IMR-90 (cell line): ENCODE measurements around the gene MFN2. TPM values are rescaled to one million over a fixed set of nuclear protein-coding genes. Genes with fewer than 3 reads are reported as not detected.
"Not testable (repeated sequence)": the region's sequence is repeated elsewhere in the genome, so short reads cannot be mapped to it uniquely, and the experiment has no call there.

Experiments used
- ATAC-seq: fragments of 200-7000 bp; cut with Tn5 transposase; 2 replicates; pipeline ENCODE4 v1.9.1; 2020; ENCODE audit warnings: low read depth, mild to moderate bottlenecking, moderate library complexity
- BruUV-seq: library from RNA; stranded (reverse); fragments of 400-500 nt; replicated peaks from 2 replicates; lab custom pipeline; 2021; lab: Mats Ljungman, UMichigan
- CTCF ChIA-PET: fragments of 300-600 bp; formaldehyde crosslinking; extraction: SDS; loops from one replicate; lab custom pipeline; 2021; ENCODE audit warnings: antibody characterized with exemption; lab: Yijun Ruan, JAX
- POLR2A ChIA-PET: fragments of 300-600 bp; sonication (Branson Sonifier 250); formaldehyde crosslinking; loops from one replicate; lab custom pipeline; 2022; ENCODE audit warnings: antibody characterized with exemption; ENCODE audit not compliant: unreplicated experiment; lab: Charles Lee
- DNase-seq: peaks from one replicate; pipeline ENCODE4 v3.0.0; 2013
- H2AFZ ChIP-seq: replicated peaks from 2 replicates; pipeline ENCODE3; 2013; ENCODE audit warnings: low read length, mild to moderate bottlenecking; ENCODE audit not compliant: poor library complexity
- H2AK5ac ChIP-seq: 2 replicates; pipeline ENCODE4 v1.6.1; 2013; ENCODE audit warnings: low read depth, low read length, inconsistent platforms
- H2AK9ac ChIP-seq: replicated peaks from 2 replicates; pipeline ENCODE3; 2013; ENCODE audit warnings: mild to moderate bottlenecking, low read depth, low read length, moderate library complexity; ENCODE audit not compliant: poor library complexity
- H2BK120ac ChIP-seq: 2 replicates; pipeline ENCODE4 v1.6.1; 2013; ENCODE audit warnings: low read depth, low read length, inconsistent platforms
- H2BK15ac ChIP-seq: 3 replicates; pipeline ENCODE4 v1.6.1; 2013; ENCODE audit warnings: low read depth, low read length, inconsistent platforms
- H2BK20ac ChIP-seq: 2 replicates; pipeline ENCODE4 v1.6.1; 2013; ENCODE audit warnings: low read depth, mild to moderate bottlenecking, inconsistent platforms, low read length, moderate library complexity
- H2BK5ac ChIP-seq: 2 replicates; pipeline ENCODE4 v1.6.1; 2013; ENCODE audit warnings: mild to moderate bottlenecking, low read depth, low read length, inconsistent platforms; ENCODE audit not compliant: poor library complexity, severe bottlenecking
- H3K14ac ChIP-seq: replicated peaks from 2 replicates; pipeline ENCODE4 v1.6.1; 2013; ENCODE audit warnings: low read depth, low read length, inconsistent platforms
- H3K18ac ChIP-seq: 2 replicates; pipeline ENCODE4 v1.6.1; 2013; ENCODE audit warnings: low read depth, low read length, control low read depth
- H3K23ac ChIP-seq: 2 replicates; pipeline ENCODE4 v1.6.1; 2013; ENCODE audit warnings: low read depth, low read length, inconsistent platforms
- H3K27ac ChIP-seq: 2 replicates; pipeline ENCODE4 v1.5.1; 2013; ENCODE audit warnings: mild to moderate bottlenecking, control low read depth, low read length; ENCODE audit not compliant: insufficient read depth
- H3K27me3 ChIP-seq: 2 replicates; pipeline ENCODE4 v1.6.1; 2013; ENCODE audit warnings: low read length; ENCODE audit not compliant: control insufficient read depth, insufficient read depth
- H3K36me3 ChIP-seq: 2 replicates; pipeline ENCODE4 v1.6.1; 2013; ENCODE audit warnings: low read length, mixed read lengths; ENCODE audit not compliant: control insufficient read depth, insufficient read depth
- H3K4ac ChIP-seq: 2 replicates; pipeline ENCODE4 v1.6.1; 2013; ENCODE audit warnings: low read depth, low read length, inconsistent platforms
- H3K4me1 ChIP-seq: 2 replicates; pipeline ENCODE4 v1.6.1; 2013; ENCODE audit warnings: low read length, mixed read lengths; ENCODE audit not compliant: control insufficient read depth, insufficient read depth
- H3K4me2 ChIP-seq: 2 replicates; pipeline ENCODE4 v1.6.1; 2013; ENCODE audit warnings: low read depth, mild to moderate bottlenecking, control low read depth, low read length, moderate library complexity
- H3K4me3 ChIP-seq: 2 replicates; pipeline ENCODE4 v1.5.1; 2013; ENCODE audit warnings: low read depth, mild to moderate bottlenecking, control low read depth, low read length, moderate library complexity; ENCODE audit not compliant: insufficient read depth
- H3K56ac ChIP-seq: 2 replicates; pipeline ENCODE4 v1.6.1; 2013; ENCODE audit warnings: low read length, inconsistent platforms; ENCODE audit not compliant: insufficient read depth; ENCODE audit errors: extremely low read depth
- H3K79me1 ChIP-seq, 2 experiments: 2 replicates each; pipeline ENCODE4 v1.6.1; 2013; ENCODE audit warnings: low read length in 2 of 2, inconsistent platforms in 1 of 2, low read depth in 1 of 2
- H3K9ac ChIP-seq: 2 replicates; pipeline ENCODE4 v1.6.1; 2013; ENCODE audit warnings: low read depth, low read length, control low read depth
- H3K9me1 ChIP-seq: 2 replicates; pipeline ENCODE4 v1.6.1; 2013; ENCODE audit warnings: low read length, inconsistent platforms; ENCODE audit not compliant: insufficient read depth
- H3K9me3 ChIP-seq: 2 replicates; pipeline ENCODE4 v1.6.1; 2013; ENCODE audit warnings: low read length; ENCODE audit not compliant: control insufficient read depth, insufficient read depth
- H4K20me1 ChIP-seq: 2 replicates; pipeline ENCODE4 v1.6.1; 2013; ENCODE audit warnings: low read length, inconsistent platforms; ENCODE audit not compliant: insufficient read depth
- H4K5ac ChIP-seq: 2 replicates; pipeline ENCODE4 v1.6.1; 2013; ENCODE audit warnings: mild to moderate bottlenecking, low read depth, low read length, control low read depth
- H4K8ac ChIP-seq, 2 experiments: 2 replicates each; pipeline ENCODE4 v1.6.1; 2013; ENCODE audit warnings: low read depth in 2 of 2, low read length in 2 of 2, control low read depth in 1 of 2, inconsistent platforms in 1 of 2
- H4K91ac ChIP-seq: 2 replicates; pipeline ENCODE4 v1.6.1; 2013; ENCODE audit warnings: low read depth, low read length, inconsistent platforms; ENCODE audit not compliant: insufficient read depth
- WGBS, 2 experiments: methylation state at CpG; one replicate each; pipeline versions ENCODE4 v1.1.5 to v1.1.7; 2013; ENCODE audit warnings: missing lambda C conversion rate in 2 of 2; ENCODE audit not compliant: insufficient read length in 1 of 2; ENCODE audit errors: extremely low coverage in 2 of 2; 5-methylcytosine and 5-hydroxymethylcytosine counted together
- dilution Hi-C: fragments of 300-500 bp; cut with HindIII; formaldehyde crosslinking; loops from one replicate; pipeline ENCODE4 v1.14.3; 2018; ENCODE audit warnings: low sequenced_read_pairs; ENCODE audit not compliant: unreplicated experiment
- in situ Hi-C: fragments of 300-500 bp; cut with MboI; formaldehyde crosslinking; loops from 3 replicates; pipeline ENCODE4 v1.14.3; 2019; ENCODE audit warnings: low sequenced_read_pairs, inconsistent platforms, mixed read lengths
- intact Hi-C: fragments of 100-400 bp; cut with micrococcal nuclease; formaldehyde crosslinking; loops from 2 replicates; pipeline ENCODE4 v1.10.0; 2022
- polyA plus RNA-seq, 3 experiments: library from polyadenylated mRNA; depleted of rRNA; stranded (reverse); fragments of >200 nt; gene quantifications; 2 replicates each; pipeline ENCODE4 v1.2.3, GENCODE V29; 2012; ENCODE audit warnings: low replicate concordance in 1 of 3
- total RNA-seq: library from RNA; depleted of rRNA; stranded (reverse); fragments of >200 nt; gene quantifications from 2 replicates; pipeline ENCODE4 v1.2.3, GENCODE V29; 2012
- TF ChIP-seq, protein P1 (sequence below): fragments of 150-350 bp; IDR thresholded peaks from 2 replicates; pipeline ENCODE4 v1.6.1; 2017; ENCODE audit warnings: mild to moderate bottlenecking, antibody characterized with exemption, low read length, low read depth

Gene MFN2
- total and polyA plus RNA-seq, 2 of the 4 experiments (the other 2 are of a cell fraction): 52.8 to 84.2 TPM

DNA sequence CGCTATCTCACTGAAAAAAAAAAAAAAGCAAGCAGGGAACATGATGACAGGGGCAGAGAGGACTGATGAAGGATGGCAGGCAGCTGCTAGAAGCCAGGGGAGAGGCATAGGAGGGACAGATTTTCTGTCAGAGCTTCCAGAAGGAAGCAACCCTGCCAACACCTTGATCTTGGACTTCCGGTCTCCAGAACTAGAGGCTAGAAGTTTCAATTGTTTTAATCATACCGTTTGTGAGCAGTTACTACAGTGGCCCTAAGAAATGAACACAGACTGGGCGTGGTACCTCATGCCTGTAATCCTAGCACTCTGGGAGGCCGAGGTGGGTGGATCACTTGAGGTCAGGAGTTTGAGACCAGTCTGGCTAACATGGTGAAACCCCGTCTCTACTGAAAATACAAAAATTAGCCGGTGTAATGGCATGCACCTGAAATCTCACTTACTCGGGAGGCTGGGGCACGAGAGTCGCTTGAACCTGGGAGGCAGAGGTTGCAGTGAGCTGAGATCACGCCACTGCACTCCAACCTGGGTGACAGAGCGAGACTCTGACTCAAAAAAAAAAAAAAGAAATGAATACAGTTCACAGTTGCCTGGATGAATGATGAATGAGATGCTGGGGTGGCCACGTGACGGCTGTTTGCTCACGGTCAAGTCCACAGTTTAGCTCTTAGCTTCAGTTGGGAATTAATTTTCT is 64.1 kb downstream of the MFN2 start:
- in situ Hi-C loops, H3K4ac ChIP-seq, H4K8ac ChIP-seq, H3K9me3 ChIP-seq, H3K23ac ChIP-seq, H3K56ac ChIP-seq, ATAC-seq, H3K79me1 ChIP-seq, DNase-seq, H3K36me3 ChIP-seq, H2BK20ac ChIP-seq, H2AFZ ChIP-seq, H3K4me2 ChIP-seq, H2AK5ac ChIP-seq, H4K5ac ChIP-seq, H3K18ac ChIP-seq, H3K4me1 ChIP-seq, H2BK5ac ChIP-seq, H2BK120ac ChIP-seq, POLR2A ChIA-PET, intact Hi-C loops, dilution Hi-C loops, H3K14ac ChIP-seq, BruUV-seq, H3K4me3 ChIP-seq, H3K9me1 ChIP-seq, H4K20me1 ChIP-seq, H4K91ac ChIP-seq, H3K27ac ChIP-seq, H3K9ac ChIP-seq, H2AK9ac ChIP-seq, H2BK15ac ChIP-seq: not testable (repeated sequence)
- WGBS, 2 experiments: 80% methylated on average over 5 of the region's 15 CpGs; no CpG with 5 or more reads in 1 of the 2 experiments
- H3K27me3 ChIP-seq: peaks cover 25% of the 10 kb centered on the region
- TF ChIP-seq, protein P1, sequence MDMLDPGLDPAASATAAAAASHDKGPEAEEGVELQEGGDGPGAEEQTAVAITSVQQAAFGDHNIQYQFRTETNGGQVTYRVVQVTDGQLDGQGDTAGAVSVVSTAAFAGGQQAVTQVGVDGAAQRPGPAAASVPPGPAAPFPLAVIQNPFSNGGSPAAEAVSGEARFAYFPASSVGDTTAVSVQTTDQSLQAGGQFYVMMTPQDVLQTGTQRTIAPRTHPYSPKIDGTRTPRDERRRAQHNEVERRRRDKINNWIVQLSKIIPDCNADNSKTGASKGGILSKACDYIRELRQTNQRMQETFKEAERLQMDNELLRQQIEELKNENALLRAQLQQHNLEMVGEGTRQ: peak; percentile 76
- CTCF ChIA-PET: interaction anchor here (0.7 kb wide), 1 partner anchor 10 kb away, joined by 3 read pairs; no protein-coding TSS in a partner anchor
